Cardiac muscle cell (in vitro differentiated cells and primary cell): ENCODE results near the gene CTSW. TPM values are rescaled to one million over a fixed set of nuclear protein-coding genes. Genes with fewer than 3 reads are reported as not detected.
"Not testable (repeated sequence)": the region's sequence is repeated elsewhere in the genome, so short reads cannot be mapped to it uniquely, and the experiment has no call there.

Source experiments
- DNase-seq, 2 donors: peaks; one replicate each; pipeline versions ENCODE4 v3.0.0 to v3.0.0-alpha.2; 2010 to 2017; ENCODE audit warnings: low read depth in 1 of 2, low spot score in 1 of 2
- H3K27ac ChIP-seq: fragments of 200-600 bp; sonication (generic); 2 replicates; pipeline ENCODE4 v1.5.1; 2016
- H3K27me3 ChIP-seq: fragments of 200-600 bp; sonication (generic); 2 replicates; pipeline ENCODE4 v1.6.0; 2016; ENCODE audit warnings: control low read depth
- H3K36me3 ChIP-seq: fragments of 200-600 bp; sonication (generic); 2 replicates; pipeline ENCODE4 v1.5.1; 2016; ENCODE audit warnings: control low read depth
- H3K4me1 ChIP-seq: fragments of 200-600 bp; sonication (generic); 2 replicates; pipeline ENCODE4 v1.8.1; 2017; ENCODE audit warnings: low read depth, mild to moderate bottlenecking, mixed run types
- H3K4me3 ChIP-seq: fragments of 200-600 bp; sonication (generic); 2 replicates; pipeline ENCODE4 v1.5.1; 2016; ENCODE audit warnings: mild to moderate bottlenecking
- H3K9me3 ChIP-seq: fragments of 200-600 bp; sonication (generic); 2 replicates; pipeline ENCODE4 v1.5.1; 2017; ENCODE audit warnings: low read depth, mild to moderate bottlenecking, control low read depth
- CTCF ChIP-seq: IDR thresholded peaks from 2 replicates; pipeline ENCODE4 v1.5.1; 2012; ENCODE audit warnings: low read depth, mild to moderate bottlenecking, low read length
- polyA plus RNA-seq: library from polyadenylated mRNA; unstranded; fragments of >200 nt; fragmentation: Nextera tagmentation; extraction: Ambion mirVana; gene quantifications from 2 replicates; pipeline ENCODE4 v1.2.1, GENCODE V29; 2016
- total RNA-seq: library from RNA; depleted of rRNA; stranded (reverse); fragments of >200 nt; gene quantifications from 2 replicates; pipeline ENCODE4 v1.2.3, GENCODE V29; 2016

Gene CTSW
- total and polyA plus RNA-seq, 2 experiments from 2014 or later, result 0.60 TPM; not detected in 1

GRCh38 chr11:65887723-65888162 is 8.1 kb downstream of the CTSW start:
- H3K36me3 ChIP-seq, result peaks cover 14% of the 10 kb centered on the region
- H3K4me1 ChIP-seq, result peaks cover 19% of the 10 kb centered on the region
- DNase-seq, result no peak
- H3K4me3 ChIP-seq, result peak overlapping the region; percentile 53
- H3K27me3 ChIP-seq, result no peaks in the 10 kb centered on the region
- no peaks in the 10 kb centered on the region for H3K9me3 ChIP-seq
- peak overlapping the region; percentile 86 for H3K27ac ChIP-seq
- TF ChIP-seq CTCF, result no peak

GRCh38 chr11:65888163-65888814 is 8.7 kb downstream of the CTSW start, which contains the start of gene FIBP:
Gene FIBP (minus strand): TSS chr11:65888471. CDS start chr11:65888418, 53 bp downstream.
- Histone ChIP-seq H3K27me3 (no peaks in the 10 kb centered on the region), H3K27ac (peak within 1 kb of the TSS; percentile 86), H3K4me1 (peaks cover 19% of the 10 kb centered on the region), H3K9me3 (no peaks in the 10 kb centered on the region), H3K36me3 (peaks cover 11% of the 10 kb centered on the region), H3K4me3 (peak within 1 kb of the TSS; percentile 53)
- DNase-seq, result peak; percentile 97 to 98
- TF ChIP-seq CTCF, result peak; percentile 78

- DNase-seq, result peak; percentile 97 to 98
- no peaks in the 10 kb centered on the region for H3K36me3 ChIP-seq
- peaks cover 2% of the 10 kb centered on the region for H3K27me3 ChIP-seq
- peak within 1 kb of the TSS; percentile 57 for H3K4me3 ChIP-seq
- peak within 1 kb of the TSS; percentile 76 for H3K27ac ChIP-seq
- no peaks in the 10 kb centered on the region for H3K9me3 ChIP-seq
- TF ChIP-seq CTCF, result peak; percentile 3
- peaks cover 23% of the 10 kb centered on the region for H3K4me1 ChIP-seq
Observed at GRCh38 chr11:65890324-65891218, 10.9 kb downstream of the CTSW start, which contains the start of gene CCDC85B. Gene CCDC85B (plus strand): TSS chr11:65890673. CDS start chr11:65890784, 111 bp downstream.

GRCh38 chr11:65891219-65892136 is 11.8 kb downstream of the CTSW start:
- Histone ChIP-seq H3K4me3 (peak overlapping the region; percentile 57), H3K9me3 (no peaks in the 10 kb centered on the region), H3K4me1 (peaks cover 23% of the 10 kb centered on the region), H3K27ac (peak overlapping the region; percentile 76), H3K36me3 (no peaks in the 10 kb centered on the region), H3K27me3 (peaks cover 12% of the 10 kb centered on the region)
- DNase-seq, result peak; percentile 40 to 52
- peak; percentile 35 for TF ChIP-seq CTCF

GRCh38 chr11:65892137-65892540 is 12.5 kb downstream of the CTSW start:
- peaks cover 23% of the 10 kb centered on the region for H3K4me1 ChIP-seq
- not testable (repeated sequence) for DNase-seq

More at GRCh38 chr11:65892137-65892540, 12.5 kb downstream of the CTSW start:
- H3K4me3 ChIP-seq, result peak overlapping the region; percentile 57
- peaks cover 18% of the 10 kb centered on the region for H3K27me3 ChIP-seq
- not testable (repeated sequence) for H3K9me3 ChIP-seq, H3K36me3 ChIP-seq
- H3K27ac ChIP-seq, result peak overlapping the region; percentile 76
